ENCODE data around the gene NIM1K.

GRCh38 chr5:43301653-43302091, 109.6 kb downstream of the NIM1K start:
- TF ChIP-seq CTCF (IDR thresholded peaks at IDR 0.05) = no peak
- TF ChIP-seq EP300 (IDR thresholded peaks at IDR 0.05; ENCODE audit: low read depth) = no peak
- TF ChIP-seq POLR2AphosphoS5 (IDR thresholded peaks at IDR 0.05) = no peak

Data from transverse colon (tissue), 4 donors.